Measurements from ENCODE around the gene GPR162. TPM values are rescaled to one million over a fixed set of nuclear protein-coding genes. Genes with fewer than 3 reads are reported as not detected.

The GPR162 gene
- polyA plus RNA-seq, 2 of the 4 experiments (the other 2 are of a cell fraction): 1.7 to 1.8 TPM

DNA sequence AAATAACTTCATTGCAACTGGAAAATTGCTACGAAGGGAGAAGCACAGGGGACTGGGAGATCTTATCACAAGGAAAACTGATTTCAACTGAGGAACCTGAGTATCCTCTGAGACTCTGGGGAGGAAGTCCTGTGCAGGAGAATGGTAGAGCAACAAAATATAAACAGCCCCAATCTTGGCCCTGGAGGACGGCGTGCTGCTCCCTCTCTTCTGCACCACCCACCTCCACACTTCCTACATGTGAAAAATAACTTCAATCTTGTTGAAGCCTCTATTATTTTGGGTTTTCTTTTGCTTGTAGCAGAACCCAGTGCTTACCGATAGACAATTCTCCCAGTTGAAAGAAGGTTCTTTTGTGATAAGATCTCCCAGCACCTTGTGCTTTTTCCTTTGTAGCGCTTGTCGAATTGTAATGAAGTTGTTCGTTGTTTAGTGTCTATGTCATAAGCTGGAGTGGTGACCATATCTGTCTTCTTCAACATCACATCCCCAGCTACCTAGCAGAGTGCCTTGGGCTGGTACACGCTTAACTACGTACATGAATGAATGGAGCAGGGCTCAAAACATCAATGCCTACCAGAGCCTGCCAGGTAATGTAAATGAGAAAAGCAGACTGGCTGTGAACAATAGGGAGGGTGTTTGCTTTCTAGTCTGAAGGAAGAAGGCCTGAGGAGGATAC lies 35.1 kb upstream of the GPR162 start (continued):
- TF ChIP-seq, protein P1, sequence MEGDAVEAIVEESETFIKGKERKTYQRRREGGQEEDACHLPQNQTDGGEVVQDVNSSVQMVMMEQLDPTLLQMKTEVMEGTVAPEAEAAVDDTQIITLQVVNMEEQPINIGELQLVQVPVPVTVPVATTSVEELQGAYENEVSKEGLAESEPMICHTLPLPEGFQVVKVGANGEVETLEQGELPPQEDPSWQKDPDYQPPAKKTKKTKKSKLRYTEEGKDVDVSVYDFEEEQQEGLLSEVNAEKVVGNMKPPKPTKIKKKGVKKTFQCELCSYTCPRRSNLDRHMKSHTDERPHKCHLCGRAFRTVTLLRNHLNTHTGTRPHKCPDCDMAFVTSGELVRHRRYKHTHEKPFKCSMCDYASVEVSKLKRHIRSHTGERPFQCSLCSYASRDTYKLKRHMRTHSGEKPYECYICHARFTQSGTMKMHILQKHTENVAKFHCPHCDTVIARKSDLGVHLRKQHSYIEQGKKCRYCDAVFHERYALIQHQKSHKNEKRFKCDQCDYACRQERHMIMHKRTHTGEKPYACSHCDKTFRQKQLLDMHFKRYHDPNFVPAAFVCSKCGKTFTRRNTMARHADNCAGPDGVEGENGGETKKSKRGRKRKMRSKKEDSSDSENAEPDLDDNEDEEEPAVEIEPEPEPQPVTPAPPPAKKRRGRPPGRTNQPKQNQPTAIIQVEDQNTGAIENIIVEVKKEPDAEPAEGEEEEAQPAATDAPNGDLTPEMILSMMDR (IDR thresholded peaks at IDR 0.05): no peak
- TF ChIP-seq, protein P2, sequence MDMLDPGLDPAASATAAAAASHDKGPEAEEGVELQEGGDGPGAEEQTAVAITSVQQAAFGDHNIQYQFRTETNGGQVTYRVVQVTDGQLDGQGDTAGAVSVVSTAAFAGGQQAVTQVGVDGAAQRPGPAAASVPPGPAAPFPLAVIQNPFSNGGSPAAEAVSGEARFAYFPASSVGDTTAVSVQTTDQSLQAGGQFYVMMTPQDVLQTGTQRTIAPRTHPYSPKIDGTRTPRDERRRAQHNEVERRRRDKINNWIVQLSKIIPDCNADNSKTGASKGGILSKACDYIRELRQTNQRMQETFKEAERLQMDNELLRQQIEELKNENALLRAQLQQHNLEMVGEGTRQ (IDR thresholded peaks at IDR 0.05): no peak

- WGBS (ENCODE audit: missing lambda C conversion rate): 86% methylated on average over 5 of the region's 5 CpGs
Observed at GRCh38 chr12:6787309-6787708, 34.3 kb upstream of the GPR162 start.

DNA sequence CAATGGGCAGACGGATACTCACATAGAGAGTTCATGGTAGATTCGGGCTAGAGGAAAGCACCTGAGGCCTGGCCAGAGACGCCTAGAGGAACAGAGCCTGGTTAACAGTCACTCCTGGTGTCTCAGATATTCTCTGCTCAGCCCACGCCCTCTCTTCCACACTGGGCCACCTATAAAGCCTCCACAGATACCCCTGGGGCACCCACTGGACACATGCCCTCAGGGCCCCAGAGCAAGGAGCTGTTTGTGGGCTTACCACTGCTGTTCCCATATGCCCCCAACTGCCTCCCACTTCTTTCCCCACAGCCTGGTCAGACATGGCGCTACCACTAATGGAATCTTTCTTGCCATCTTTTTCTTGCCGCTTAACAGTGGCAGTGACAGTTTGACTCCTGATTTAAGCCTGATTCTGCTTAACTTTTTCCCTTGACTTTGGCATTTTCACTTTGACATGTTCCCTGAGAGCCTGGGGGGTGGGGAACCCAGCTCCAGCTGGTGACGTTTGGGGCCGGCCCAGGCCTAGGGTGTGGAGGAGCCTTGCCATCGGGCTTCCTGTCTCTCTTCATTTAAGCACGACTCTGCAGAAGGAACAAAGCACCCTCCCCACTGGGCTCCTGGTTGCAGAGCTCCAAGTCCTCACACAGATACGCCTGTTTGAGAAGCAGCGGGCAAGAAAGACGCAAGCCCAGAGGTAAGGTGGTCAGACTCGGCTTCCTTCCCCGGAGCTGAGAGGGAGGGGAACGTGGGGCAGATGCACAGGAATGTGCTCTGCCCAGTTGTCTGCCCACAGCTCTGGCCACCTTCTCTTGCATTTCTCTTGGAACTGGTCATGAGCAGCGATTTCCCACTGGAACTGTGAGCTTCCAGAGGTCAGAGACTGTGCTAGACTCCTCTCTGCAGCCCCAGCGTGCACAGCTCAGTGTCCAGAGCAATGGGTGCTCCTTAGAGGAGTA lies 32.4 kb upstream of the GPR162 start, which contains the start of gene CD4:
Gene CD4, plus strand, starts transcription at position 557 of the 953 bp plus-strand sequence. CDS start 10,611 bp downstream, outside the sequence.
- ATAC-seq: no peak
- 68% methylated on average over 18 of the region's 18 CpGs for WGBS (ENCODE audit: missing lambda C conversion rate)
- no peaks in the 10 kb centered on the region for H3K9me3 ChIP-seq
- TF ChIP-seq ZFP36 (IDR thresholded peaks at IDR 0.05; ENCODE audit: borderline replicate concordance, partially characterized antibody) (no peak), JUN (IDR thresholded peaks at IDR 0.05) (no peak), EHF (CRISPR knock-in tag; IDR thresholded peaks at IDR 0.05) (no peak), PBX3 (IDR thresholded peaks at IDR 0.05) (no peak), CEBPB (IDR thresholded peaks at IDR 0.05) (no peak)
- TF ChIP-seq, protein P3, sequence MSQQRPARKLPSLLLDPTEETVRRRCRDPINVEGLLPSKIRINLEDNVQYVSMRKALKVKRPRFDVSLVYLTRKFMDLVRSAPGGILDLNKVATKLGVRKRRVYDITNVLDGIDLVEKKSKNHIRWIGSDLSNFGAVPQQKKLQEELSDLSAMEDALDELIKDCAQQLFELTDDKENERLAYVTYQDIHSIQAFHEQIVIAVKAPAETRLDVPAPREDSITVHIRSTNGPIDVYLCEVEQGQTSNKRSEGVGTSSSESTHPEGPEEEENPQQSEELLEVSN (IDR thresholded peaks at IDR 0.05; ENCODE audit: borderline replicate concordance, low read depth): no peak
- TF ChIP-seq, protein P4, sequence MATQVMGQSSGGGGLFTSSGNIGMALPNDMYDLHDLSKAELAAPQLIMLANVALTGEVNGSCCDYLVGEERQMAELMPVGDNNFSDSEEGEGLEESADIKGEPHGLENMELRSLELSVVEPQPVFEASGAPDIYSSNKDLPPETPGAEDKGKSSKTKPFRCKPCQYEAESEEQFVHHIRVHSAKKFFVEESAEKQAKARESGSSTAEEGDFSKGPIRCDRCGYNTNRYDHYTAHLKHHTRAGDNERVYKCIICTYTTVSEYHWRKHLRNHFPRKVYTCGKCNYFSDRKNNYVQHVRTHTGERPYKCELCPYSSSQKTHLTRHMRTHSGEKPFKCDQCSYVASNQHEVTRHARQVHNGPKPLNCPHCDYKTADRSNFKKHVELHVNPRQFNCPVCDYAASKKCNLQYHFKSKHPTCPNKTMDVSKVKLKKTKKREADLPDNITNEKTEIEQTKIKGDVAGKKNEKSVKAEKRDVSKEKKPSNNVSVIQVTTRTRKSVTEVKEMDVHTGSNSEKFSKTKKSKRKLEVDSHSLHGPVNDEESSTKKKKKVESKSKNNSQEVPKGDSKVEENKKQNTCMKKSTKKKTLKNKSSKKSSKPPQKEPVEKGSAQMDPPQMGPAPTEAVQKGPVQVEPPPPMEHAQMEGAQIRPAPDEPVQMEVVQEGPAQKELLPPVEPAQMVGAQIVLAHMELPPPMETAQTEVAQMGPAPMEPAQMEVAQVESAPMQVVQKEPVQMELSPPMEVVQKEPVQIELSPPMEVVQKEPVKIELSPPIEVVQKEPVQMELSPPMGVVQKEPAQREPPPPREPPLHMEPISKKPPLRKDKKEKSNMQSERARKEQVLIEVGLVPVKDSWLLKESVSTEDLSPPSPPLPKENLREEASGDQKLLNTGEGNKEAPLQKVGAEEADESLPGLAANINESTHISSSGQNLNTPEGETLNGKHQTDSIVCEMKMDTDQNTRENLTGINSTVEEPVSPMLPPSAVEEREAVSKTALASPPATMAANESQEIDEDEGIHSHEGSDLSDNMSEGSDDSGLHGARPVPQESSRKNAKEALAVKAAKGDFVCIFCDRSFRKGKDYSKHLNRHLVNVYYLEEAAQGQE (IDR thresholded peaks at IDR 0.05): no peak
- no peak within 1 kb of the TSS for H3K27ac ChIP-seq
- ChIA-PET POLR2A (no interaction called here), CTCF (interaction anchor here (0.8 to 26.0 kb wide), 7 partner anchors 10 to 46 kb away, joined by 3 to 670 read pairs (median 18); partner anchors contain the start of genes GPR162, LAG3, MLF2 and P3H3)
- no peak for DNase-seq (ENCODE audit: low read depth in 1 of 2, low spot score in 1 of 2)
- no peaks in the 10 kb centered on the region for H3K4me1 ChIP-seq
- FAIRE-seq: no peak
- H3K4me3 ChIP-seq: no peak within 1 kb of the TSS
- H3K4me2 ChIP-seq: no peak within 1 kb of the TSS

More at GRCh38 chr12:6787309-6787708, 34.3 kb upstream of the GPR162 start:
- POLR2A ChIA-PET: no interaction called here
- no peak for DNase-seq (ENCODE audit: low read depth in 1 of 2, low spot score in 1 of 2)
- H3K9me3 ChIP-seq: no peaks in the 10 kb centered on the region
- ATAC-seq: no peak
- H3K4me3 ChIP-seq: no peak overlapping the region
- CTCF ChIA-PET: interaction anchor here (1.0 to 26.0 kb wide), 7 partner anchors 10 to 233 kb away, joined by 3 to 670 read pairs (median 8); partner anchors contain the start of genes GPR162, LAG3, MLF2 and P3H3
- H3K27ac ChIP-seq: no peak overlapping the region
- TF ChIP-seq RCOR1 (IDR thresholded peaks at IDR 0.05; ENCODE audit: low read depth, low read length): no peak
- TF ChIP-seq, protein P2 (IDR thresholded peaks at IDR 0.05): no peak
- TF ChIP-seq MYC (IDR thresholded peaks at IDR 0.05; ENCODE audit: borderline replicate concordance, low read length): no peak
- TF ChIP-seq HOXB13 (CRISPR knock-in tag; IDR thresholded peaks at IDR 0.05; ENCODE audit: low read depth): no peak
- no peak for TF ChIP-seq CEBPB (IDR thresholded peaks at IDR 0.05)
- TF ChIP-seq BCL3 (IDR thresholded peaks at IDR 0.05): no peak
- peak; percentile 90 for TF ChIP-seq MAFK (IDR thresholded peaks at IDR 0.05; ENCODE audit: partially characterized antibody)
- no peak for TF ChIP-seq ZSCAN20 (CRISPR knock-in tag; IDR thresholded peaks at IDR 0.05)
- TF ChIP-seq EHMT2 (IDR thresholded peaks at IDR 0.05; ENCODE audit: low read depth): no peak
- no peak overlapping the region for H3K4me2 ChIP-seq
- no peak for FAIRE-seq
- no peaks in the 10 kb centered on the region for H3K4me1 ChIP-seq
